SK-N-DZ (cell line): ENCODE data around the gene HIP1.
"Not testable (repeated sequence)": the region's sequence is repeated elsewhere in the genome, so short reads cannot be mapped to it uniquely, and the experiment has no call there.

Experiments
- DNase-seq: peaks from one replicate; pipeline ENCODE4 v3.0.0-alpha.2; 2015; ENCODE audit warnings: low spot score

HIP1 gene

DNA sequence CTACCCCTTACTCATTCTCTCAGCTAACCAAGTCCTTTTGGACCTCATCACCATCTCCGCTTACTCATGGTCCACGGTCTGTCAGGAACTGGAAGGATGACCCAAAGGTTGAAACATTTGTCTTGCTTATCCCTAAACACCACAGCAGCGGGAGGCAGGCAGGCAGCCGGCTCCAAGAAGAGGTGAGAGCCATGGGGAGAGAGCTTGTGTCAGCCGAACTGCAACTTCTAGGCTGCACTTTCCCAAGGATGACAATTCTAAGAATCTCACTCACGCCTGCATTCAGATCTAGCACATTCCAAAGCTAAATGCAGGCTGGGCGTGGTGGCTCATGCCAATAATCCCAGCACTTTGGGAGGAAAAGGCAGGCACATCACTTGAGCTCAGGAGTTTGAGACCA, 160.7 kb downstream of the HIP1 start:
- DNase-seq: no peak

DNA sequence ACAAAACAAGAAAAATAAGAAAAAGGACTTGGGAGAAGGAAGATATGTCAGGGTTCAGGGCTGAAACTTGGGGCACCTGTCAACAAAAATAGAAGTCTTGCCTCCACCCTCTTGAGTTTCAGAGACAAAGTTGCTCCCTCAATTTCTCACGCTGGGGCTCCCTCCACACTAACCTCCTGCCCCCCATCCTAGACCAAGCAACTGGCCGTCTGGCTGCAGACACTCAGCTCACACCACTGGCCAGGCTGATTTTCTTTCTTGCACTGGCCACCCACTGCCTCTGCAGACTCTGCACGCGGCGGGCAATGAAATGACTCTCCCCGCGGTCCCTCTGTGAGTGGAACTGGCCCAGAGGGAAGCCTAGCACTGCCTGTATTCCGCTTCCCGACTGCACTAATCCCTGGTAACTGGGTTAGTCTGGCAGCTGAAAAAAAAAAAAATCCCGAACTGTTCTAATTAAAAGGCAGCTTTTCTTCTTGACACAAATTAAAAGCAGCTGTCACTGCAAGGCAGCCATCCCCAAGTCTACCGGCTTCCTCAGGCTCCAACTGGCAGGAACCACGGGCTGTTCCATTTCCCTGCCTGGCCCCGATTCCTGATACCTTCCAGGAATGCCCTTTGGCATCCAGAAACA, 163.1 kb downstream of the HIP1 start:
- DNase-seq: peak; percentile 94

DNA sequence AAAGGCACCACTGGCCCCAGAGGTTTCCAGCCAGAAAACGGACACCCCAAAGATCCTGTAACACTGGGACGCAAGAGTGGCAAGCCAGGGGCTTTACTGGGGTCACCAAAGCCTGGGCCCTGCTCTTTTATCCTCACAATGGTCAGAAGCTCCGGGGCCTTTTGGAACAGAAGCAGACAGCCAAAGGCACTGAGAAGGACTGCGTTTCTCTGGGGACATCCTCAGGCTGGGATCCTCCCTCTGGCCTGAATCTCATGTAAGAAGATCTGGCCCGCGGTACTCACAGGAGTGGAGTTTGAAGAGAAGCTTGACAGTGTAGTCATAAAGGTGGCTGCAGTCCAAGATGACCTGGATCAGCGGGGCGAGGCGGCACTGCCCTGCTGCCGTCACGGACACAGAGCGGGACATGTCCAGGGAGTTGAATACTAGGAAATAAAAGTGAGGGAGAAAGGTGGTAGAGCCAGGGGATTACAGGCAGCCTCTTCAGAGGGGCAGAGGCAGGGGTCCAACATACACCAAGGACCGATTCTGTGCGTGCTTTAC, 165.2 kb downstream of the HIP1 start:
- no peak for DNase-seq

DNA sequence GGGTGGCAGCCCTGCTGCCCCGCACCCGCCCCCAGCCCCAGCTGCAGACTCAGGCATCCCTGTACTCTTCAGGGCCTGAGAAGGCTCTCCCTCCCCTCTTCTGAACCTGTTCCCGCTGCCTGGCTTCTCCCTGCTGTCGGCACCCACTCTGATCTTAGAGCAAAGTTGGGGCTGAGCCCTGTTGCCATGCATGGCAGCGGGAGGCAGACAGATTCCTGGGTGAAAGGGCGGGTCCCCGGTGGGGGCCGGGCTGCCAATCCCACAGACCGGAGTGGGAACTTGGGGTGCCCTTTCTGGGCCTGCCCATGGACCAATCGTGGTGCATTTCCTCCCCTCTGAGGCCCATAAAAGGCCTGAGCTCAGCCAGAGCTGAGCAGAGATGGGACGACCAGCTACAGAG, 165.9 kb downstream of the HIP1 start:
- DNase-seq: no peak

DNA sequence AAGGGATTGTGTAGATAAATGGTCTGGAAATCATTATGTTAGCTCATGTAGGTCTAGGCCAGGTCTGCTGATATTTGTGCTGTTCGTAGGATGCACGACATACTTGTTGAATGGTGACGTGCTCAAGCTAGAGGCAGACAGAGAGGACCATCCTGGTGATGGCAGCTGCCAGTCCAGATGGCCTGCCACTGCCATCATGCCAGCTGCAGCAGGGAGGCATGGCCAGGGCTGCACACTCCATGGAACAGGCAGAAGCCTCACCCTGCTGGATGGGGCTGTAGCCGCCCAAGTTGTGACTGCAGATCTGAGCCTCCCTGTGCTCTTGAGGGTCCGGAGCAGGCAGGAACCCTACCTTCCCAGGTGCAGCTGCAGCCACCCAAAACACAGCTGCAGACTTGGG, 166.3 kb downstream of the HIP1 start:
- no peak for DNase-seq

DNA sequence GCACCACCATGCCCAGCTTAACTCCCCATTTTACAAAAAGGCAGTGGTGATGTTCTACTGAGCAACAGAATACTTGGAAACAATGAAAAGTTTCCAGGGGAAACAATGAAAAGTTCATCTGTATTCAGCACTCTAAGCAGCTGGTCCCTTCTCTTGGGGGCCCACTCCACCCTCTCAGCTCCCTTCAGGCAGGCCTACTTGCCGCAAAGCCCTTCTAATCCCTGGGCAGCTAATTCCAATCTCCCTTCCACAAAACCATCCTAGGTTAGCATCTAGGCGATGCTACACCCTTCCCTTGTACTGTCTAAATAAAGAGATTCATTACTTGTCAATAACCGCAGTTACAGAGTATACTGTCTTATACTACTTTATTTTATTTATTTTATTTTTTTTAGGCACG, 167.5 kb downstream of the HIP1 start:
- DNase-seq: no peak

DNA sequence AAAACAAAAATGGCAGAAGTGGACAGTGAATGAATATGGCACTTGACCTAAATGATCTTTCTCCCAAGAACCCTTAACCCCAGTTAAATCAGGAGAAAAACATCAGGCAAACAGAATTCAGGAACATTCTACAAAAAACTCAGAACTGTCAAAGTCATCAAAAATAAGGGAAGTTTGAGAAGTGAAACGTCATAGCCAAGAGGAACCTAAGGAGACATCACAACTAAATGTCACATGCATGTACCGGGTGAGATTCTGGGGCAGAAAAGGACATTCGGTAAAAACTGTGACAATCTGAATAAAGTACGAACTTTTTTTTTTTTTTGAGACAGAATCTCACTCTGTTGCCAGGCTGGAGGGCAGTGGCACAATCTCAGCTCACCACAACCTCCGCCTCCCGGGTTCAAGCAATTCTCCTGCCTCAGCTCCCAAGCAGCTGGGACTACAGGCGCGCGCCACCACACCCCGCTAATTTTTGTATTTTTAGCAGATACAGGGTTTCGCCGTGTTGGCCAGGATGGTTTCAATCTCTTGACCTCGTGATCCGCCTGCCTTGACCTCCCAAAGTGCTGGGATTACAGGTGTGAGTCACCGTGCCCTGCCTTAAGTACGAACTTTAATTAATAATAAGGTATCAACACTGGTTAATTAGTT, 169.0 kb downstream of the HIP1 start:
- not testable (repeated sequence) for DNase-seq

DNA sequence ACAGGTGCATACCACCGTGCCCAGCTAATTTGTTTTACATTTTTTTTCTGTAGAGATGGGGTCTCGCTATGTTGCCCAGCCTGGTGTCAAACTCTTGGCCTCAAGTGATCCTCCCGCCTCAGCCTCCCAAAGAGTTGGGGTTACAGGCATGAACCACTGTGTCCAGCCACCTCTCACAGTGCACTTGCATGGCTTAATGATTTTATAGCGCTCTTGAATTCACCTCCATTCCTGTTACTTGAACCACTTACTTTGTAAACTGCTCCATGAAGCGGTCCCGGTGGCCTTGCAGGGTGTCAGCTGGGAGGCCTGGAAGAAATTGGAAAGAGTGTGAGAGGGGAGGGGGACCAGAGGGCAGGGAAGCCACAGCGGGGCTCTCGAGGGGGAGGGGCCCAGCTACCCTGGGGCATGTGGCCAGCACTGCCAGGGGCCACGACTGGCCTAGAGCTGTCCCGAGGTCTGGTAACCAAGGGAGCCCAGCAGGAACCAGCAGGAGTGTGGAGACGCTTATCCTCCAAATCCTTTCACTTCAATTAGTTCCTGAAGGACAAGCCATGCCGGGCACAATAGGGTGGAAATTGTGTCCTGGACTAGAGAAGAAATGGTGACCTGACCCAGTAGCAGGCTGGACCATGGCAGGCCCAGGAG, 170.7 kb downstream of the HIP1 start:
- DNase-seq: no peak

DNA sequence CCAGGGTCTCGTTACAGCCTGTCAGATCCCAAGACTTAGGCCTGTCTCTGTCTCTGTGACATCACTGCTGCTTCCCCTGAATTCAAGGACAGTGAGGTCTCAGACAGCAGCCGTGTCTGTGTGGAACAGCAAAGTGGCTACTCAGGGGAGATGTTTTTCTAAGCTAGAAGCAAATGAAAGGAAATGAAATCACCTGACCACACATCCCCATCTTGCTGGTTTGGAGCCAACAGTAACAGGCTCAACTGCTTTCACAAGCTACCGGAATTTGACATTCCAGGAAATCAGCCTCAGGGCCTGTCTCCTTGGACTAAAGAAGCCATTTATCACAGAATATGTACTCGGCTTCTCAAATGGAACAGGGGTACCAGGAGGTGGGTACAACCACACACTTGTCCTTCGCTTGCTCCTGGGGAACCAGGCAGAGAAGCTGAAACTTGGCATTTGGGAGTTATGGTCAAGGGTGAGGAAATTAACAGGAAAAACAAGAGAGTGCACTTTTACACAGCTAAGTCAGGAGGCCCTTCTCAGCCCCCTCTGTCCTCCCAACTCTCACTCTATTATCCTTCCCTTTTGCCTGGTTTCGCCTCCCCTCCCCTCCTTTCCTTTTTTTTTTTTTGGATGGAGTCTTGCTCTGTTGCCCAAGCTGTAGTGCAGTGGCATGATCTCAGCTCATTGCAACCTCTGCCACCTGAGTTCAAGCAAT, 173.5 kb downstream of the HIP1 start:
- no peak for DNase-seq

DNA sequence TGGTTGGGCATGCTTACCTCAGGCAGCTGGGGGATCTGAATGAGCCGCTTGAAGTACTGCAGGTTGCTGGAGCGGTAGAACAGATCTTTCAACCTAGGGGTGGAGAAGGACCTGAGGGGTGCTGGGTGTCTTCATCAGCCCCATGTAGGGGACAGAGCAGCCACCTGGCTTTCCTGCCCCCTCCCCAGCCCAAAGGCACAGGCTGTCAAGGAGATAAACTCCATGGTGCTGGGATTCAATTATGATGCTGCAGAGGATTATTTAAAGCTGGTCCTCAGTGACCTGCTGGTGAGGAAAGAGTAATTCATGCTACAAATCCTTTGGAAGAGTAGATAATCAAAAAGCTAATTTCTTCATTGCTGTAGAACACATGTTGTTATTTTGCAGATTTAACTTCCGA, 175.6 kb downstream of the HIP1 start:
- DNase-seq: no peak

DNA sequence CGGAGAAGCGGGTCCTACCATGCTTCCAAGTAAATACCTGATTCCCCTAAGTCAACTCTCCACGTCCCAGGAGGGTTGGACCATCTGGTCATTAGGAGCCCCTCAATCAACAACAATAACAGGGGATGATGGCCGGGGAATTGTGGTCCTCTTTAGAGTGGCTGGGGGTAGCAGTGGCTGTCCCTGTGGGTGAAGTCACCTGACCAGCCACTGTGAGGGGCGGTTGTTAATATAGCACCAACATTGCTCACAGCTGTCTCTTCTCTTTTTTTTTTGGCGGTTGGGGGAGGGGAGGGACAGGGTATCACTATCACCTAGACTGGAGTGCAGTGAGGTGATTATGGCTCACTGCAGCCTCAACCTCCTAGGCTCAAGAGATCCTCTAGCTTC, 178.8 kb downstream of the HIP1 start:
- no peak for DNase-seq

DNA sequence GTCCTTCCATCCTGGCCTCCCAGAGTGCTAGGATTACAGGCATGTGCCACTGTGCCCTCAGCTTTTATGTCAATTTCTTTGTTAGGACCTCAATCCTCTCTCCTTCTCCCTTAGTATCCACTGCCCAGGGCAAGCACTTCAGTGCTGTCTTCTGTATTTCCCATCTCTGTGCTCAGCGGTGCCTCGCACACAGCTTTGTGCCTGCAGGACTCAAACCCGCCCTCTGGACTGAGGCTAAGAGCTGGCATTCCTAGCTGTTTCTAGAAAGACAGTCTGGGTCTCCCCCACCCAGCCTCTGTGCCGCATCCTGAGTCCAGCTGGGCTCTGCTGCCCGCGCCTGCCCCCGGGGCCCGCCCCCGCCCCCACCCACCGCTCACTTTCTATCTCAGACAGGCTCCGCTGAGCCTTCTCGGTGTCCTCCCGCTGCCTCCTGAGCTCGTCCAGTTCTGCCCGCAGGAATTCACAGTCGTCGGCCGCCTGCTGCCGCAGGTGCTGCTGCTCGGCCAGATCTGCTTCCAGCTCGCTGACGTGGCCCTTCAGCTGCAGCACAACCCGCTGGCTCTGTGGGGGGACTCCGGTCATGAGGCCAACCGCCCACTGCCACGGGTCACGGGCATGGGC, 179.3 kb downstream of the HIP1 start:
- DNase-seq: no peak

DNA sequence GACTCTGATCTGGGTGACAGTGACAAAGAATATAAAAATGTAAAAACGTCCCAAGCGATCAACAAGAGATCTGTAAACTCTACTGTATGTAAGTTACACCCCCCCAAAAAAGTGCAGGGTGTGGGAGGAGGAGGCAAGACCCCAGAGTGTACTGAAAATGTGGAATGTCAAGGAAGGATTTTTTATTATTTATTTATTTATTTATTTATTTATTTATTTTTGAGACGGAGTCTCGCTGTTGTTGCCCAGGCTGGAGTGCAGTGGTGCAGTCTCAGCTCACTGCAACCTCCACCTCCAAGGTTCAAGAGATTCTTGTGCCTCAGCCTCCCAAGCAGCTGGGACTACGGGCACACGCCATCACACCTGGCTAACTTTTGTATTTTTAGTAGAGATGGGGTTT, 181.9 kb downstream of the HIP1 start:
- DNase-seq: not testable (repeated sequence)

DNA sequence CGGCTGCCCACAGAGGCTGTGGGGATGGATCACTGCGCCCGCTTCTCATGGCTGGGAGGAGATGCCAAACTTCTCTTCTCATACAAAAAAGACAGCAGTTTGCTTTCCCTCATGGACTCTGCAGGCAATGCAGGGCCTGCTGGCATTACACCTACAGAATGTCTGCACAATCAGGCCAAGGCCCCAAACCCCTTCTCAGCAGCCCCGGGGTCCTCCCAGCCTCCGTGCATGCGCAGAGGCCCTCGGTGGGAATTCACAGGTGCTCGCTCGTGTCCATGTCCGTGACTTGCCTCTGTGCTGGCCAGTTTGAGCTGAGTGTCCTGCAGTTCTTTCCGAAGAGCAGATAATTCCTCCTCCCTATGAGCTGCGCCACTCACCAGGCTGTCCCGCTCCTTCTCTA, 183.0 kb downstream of the HIP1 start:
- DNase-seq: no peak

DNA sequence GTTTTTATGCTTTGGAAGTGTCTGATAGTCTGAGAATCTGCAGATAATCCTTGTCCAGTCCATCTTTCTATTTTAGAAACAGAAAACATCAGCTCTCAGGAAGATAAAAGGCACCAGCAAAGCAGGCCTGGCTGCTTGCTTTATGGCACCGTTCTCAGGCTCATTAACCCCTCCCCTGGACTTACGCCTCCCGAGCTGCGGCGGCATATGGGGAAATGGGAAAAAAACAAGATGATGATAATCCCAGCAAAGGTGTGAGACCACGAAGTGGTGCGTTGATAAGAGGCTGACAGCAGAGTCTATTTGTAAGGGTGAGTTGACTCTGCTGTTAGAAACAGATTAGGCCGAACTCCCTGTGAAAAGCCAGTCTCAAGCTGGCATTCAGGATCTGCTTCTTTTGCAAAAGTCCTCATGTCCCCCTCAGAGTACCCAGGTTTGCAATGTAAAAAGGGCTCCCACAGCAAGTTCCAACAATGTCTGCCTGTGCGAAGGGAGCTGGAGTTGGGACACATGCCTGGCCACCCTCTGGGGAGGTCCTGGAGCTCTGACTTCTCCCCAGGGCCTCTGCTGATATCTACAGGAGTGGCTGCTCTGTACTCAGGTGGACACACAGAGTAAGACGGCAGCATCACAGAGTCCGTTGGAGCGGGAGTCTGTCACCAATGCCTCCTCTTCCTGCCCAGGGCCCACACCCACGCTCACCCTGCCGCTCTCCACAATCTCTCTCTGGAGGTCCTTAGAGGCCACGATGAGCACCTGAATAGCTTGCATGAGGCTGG, 192.3 kb downstream of the HIP1 start:
- no peak for DNase-seq

DNA sequence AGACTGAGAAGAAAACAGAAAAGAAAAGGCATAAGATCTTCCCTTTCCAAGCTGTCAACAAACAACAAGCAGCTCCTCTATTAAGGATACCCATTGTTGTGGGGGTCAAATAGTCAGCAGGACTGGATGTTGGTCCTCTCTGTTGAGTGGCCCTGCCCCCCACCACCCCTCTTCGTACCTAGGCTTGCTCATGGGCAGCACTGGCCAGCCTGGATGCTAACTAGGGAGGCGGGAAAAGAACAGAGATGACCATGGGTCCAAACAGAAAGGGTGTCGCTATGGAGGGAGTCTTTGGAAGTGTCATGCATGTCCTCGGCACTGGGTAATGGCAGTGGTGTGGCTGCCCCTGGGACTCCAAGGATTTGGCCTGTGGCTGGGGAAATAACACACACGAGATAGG, 201.0 kb downstream of the HIP1 start:
- DNase-seq: no peak

DNA sequence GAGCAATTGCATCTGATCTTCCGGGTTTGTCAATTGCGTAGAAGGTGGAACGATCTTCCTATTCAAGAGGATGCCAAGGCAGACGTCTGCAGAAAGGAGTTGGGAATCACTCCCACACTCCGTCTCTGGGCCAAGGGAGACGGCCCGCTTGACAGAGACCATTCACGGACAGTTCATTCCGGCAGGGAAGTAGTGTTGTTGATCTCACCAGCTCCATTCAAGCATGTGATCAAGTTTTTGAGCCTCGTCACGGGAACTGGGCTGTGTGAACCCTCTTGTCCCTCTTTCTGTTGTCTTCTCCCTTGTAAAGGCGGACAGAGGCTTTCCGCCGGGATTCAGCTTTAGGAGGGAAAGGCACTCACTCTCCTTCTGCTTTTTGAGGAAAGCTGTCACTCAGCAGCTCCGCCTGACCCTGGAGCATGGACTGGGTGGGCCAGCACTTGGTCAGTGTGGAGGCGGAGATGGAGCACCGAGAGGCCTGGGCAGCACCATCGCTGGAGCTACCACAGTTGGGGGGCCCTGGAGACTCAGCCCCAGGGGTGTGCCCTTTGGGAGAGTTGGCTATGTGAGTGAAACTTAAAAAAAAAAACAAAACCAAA, 201.7 kb downstream of the HIP1 start:
- DNase-seq: no peak

DNA sequence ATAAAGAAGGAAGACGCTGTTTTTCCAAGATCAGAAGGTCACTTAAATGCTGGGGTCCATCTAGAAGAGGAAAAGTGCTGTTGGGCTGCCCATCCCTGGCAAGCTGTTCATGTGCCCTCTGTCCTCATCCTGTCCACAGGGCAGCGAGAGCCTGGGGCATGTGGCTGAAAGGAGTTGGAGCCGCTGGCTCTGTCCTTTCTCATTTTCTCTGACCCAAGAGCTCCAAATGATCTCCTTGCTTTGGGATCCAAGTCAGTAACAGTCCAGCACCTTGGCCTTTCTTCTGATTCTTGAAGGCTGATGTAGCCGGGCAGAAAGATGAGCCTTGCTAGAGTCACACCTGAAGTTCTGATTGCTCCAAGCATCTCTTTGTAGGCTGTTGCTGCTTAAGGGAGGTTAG, 202.2 kb downstream of the HIP1 start:
- no peak for DNase-seq

DNA sequence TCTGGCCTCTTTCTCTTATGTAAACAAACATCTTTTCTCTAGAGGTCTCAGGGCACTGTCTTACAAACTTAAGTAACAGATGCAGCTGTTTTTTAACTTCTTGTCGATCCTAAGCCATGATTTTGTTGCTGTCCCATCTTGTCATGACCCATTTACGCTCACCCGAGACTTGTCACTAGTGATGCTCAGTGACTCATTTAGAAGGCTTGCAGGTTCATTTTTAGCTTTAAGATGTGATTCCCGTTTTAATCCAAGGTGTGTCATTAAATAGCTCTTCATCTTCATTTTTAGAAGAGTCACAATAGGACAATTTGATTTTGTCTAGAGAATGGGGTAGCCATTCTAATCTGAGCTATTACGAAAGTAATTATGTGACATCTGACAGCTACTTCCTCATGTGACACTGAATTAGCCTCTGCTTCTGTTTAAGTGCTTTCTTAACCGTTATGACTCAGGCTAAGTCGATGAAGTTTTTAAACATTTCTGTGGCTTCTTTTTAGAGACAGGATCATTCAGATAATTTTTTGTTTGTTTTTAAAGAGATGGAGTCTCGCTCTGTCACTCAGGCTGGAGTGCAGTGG, 203.9 kb downstream of the HIP1 start:
- DNase-seq: no peak

DNA sequence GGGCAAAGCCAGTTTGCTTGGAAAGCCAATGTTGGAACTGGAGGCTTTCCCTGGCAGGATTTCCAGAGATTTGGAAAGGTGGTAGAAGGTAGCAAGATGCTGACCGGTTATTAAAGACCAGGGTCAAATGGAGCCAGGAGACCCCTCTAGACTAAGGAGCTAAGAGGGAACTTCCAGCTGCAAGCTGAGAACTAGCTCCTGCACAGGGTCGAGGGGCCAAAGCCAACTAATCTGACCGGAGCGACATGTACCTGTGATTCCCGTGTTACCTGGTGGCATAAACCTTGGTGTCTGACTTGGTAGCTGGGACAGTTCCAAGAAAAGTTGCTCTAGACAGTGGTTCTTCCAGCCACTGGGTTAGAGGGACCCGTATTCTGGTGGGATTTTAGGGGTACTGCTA, 204.8 kb downstream of the HIP1 start:
- DNase-seq: no peak
